Activated T-helper 1 cell treated with anti-CD3 and anti-CD28 coated beads, Interleukin-12 subunit alpha, Interleukin-12 subunit beta, Interleukin-2, Interleukin-4 antibody, amounts not matched to agents 30 ng/mL and 10 ng/mL and 1 ng/mL, durations not matched to agents 14 hours and 24 hours and 36 hours (primary cell): ENCODE data around the gene ERC2. TPM values are rescaled to one million over a fixed set of nuclear protein-coding genes. Genes with fewer than 3 reads are reported as not detected.

Experiments
- DNase-seq: peaks from one replicate; pipeline ENCODE4 v3.0.0; 2021; ENCODE audit warnings: low spot score
- H3K27ac Mint-ChIP-seq: one replicate; pipeline ENCODE4 v1.8.0; 2021; ENCODE audit warnings: mild to moderate bottlenecking, mixed read lengths
- H3K27me3 Mint-ChIP-seq: one replicate; pipeline ENCODE4 v1.8.0; 2022; ENCODE audit warnings: mild to moderate bottlenecking, moderate library complexity, mixed read lengths; ENCODE audit not compliant: insufficient read depth
- H3K36me3 Mint-ChIP-seq: one replicate; pipeline ENCODE4 v1.8.0; 2021; ENCODE audit warnings: low read depth, mixed read lengths
- H3K4me1 Mint-ChIP-seq: one replicate; pipeline ENCODE4 v1.8.0; 2021; ENCODE audit warnings: low read depth, mixed read lengths
- H3K4me3 Mint-ChIP-seq: one replicate; pipeline ENCODE4 v1.8.0; 2021; ENCODE audit warnings: mild to moderate bottlenecking, moderate library complexity, mixed read lengths
- H3K9me3 Mint-ChIP-seq: one replicate; pipeline ENCODE4 v1.8.0; 2021; ENCODE audit warnings: mixed read lengths
- intact Hi-C: fragments of 100-400 bp; cut with micrococcal nuclease; formaldehyde crosslinking; loops from one replicate; pipeline ENCODE4 v1.15.1; 2024
- total RNA-seq: library from RNA; stranded (reverse); gene quantifications from 2 replicates; pipeline ENCODE4 v1.2.3, GENCODE V29; 2022

ERC2 gene
- total RNA-seq, 1 donor from 2014 or later, result not detected

DNA sequence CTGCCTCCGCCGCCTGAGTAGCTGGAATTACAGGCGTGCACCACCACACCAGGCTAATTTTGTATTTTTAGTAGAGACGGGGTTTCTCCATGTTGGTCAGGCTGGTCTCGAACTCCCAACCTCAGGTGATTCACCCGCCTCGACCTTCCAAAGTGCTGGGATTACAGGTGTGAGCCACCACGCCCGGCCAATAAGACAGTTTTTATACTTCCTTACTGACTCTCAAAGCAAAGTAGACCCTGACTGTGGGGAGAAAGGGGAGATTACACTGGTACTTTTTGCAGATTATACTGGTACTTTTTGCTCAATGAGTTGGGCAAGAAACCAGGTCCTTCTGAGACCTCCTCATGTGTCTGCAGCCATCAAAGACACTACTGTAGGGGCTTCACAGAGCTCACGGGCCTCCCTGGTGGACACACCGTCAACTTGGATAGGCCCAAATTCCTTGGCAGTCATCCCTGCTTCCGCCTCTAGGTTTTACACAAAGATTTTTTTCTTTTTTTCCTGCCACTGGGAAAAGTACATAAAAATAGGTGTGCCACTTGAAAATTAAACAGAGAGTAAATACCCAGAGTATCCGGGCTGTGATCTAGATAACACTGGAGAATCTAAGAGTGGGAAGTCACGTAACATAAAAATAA lies 837.9 kb downstream of the ERC2 start:
- H3K4me1 Mint-ChIP-seq, result no peaks in the 10 kb centered on the region
- no peak overlapping the region for H3K27ac Mint-ChIP-seq
- H3K27me3 Mint-ChIP-seq, result no peaks in the 10 kb centered on the region
- no peaks in the 10 kb centered on the region for H3K9me3 Mint-ChIP-seq
- no peak overlapping the region for H3K4me3 Mint-ChIP-seq
- intact Hi-C loops, result no loop called here
- no peaks in the 10 kb centered on the region for H3K36me3 Mint-ChIP-seq
- DNase-seq, result no peak

GRCh38 chr3:55629432-55629831 lies 838.8 kb downstream of the ERC2 start:
- Mint-ChIP-seq H3K36me3 (no peaks in the 10 kb centered on the region), H3K4me3 (no peak overlapping the region), H3K9me3 (no peaks in the 10 kb centered on the region), H3K27ac (no peak overlapping the region), H3K4me1 (no peaks in the 10 kb centered on the region), H3K27me3 (no peaks in the 10 kb centered on the region)
- no peak for DNase-seq
- intact Hi-C loops, result no loop called here

GRCh38 chr3:55626279-55626665 lies 842.0 kb downstream of the ERC2 start:
- no peak overlapping the region for H3K4me3 Mint-ChIP-seq
- H3K4me1 Mint-ChIP-seq, result no peaks in the 10 kb centered on the region
- DNase-seq, result no peak
- no peaks in the 10 kb centered on the region for H3K9me3 Mint-ChIP-seq
- intact Hi-C loops, result no loop called here
- H3K27me3 Mint-ChIP-seq, result no peaks in the 10 kb centered on the region
- H3K36me3 Mint-ChIP-seq, result no peaks in the 10 kb centered on the region
- H3K27ac Mint-ChIP-seq, result no peak overlapping the region

DNA sequence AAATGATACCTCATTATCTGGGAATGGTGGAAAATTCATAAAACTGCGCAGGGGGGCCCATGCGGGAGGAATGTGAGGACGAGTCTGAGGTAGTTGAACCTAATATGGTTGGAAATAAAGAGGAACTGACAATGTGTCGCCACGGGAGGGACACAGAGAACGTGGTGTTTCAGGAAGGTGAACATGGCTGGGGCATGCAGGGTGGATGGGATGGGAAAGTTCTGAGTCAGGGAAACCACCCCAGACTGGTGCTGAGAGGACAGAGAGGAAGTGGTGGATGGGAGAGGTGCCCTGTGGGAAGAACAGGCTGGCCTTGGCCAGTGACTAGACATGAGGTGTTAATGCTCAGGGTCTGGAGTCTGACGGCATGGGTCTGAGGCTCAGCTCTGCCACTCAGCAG lies 844.0 kb downstream of the ERC2 start:
- no peaks in the 10 kb centered on the region for H3K36me3 Mint-ChIP-seq
- no peaks in the 10 kb centered on the region for H3K4me1 Mint-ChIP-seq
- intact Hi-C loops, result no loop called here
- H3K27me3 Mint-ChIP-seq, result peaks cover 2% of the 10 kb centered on the region
- no peaks in the 10 kb centered on the region for H3K9me3 Mint-ChIP-seq
- H3K27ac Mint-ChIP-seq, result no peak overlapping the region
- no peak overlapping the region for H3K4me3 Mint-ChIP-seq
- no peak for DNase-seq

DNA sequence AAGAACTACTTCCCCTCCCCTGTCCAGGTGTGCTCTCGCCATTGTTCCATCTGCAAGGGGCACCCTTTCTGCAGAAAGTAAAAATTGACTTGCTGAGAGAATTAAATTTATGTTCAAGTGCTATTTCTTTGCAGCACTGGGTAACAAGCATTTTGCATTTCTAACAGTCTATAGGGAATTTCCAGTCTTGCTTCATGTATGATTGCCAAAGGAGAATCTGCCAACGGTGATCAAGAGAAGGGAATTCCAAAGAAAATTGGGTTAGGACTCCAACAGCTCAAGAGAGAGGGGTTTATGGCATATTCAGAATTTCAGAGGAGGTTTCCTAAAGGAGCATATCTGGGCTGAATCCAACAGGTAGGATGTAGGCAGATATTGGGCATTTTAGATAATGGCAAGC lies 844.5 kb downstream of the ERC2 start:
- H3K27ac Mint-ChIP-seq, result no peak overlapping the region
- H3K27me3 Mint-ChIP-seq, result peaks cover 2% of the 10 kb centered on the region
- no peaks in the 10 kb centered on the region for H3K4me1 Mint-ChIP-seq
- H3K9me3 Mint-ChIP-seq, result no peaks in the 10 kb centered on the region
- intact Hi-C loops, result no loop called here
- no peak for DNase-seq
- no peaks in the 10 kb centered on the region for H3K36me3 Mint-ChIP-seq
- H3K4me3 Mint-ChIP-seq, result no peak overlapping the region

GRCh38 chr3:55622733-55623132 lies 845.5 kb downstream of the ERC2 start:
- no peak for DNase-seq
- H3K36me3 Mint-ChIP-seq, result no peaks in the 10 kb centered on the region
- intact Hi-C loops, result no loop called here
- no peaks in the 10 kb centered on the region for H3K9me3 Mint-ChIP-seq
- H3K27ac Mint-ChIP-seq, result no peak overlapping the region
- peaks cover 2% of the 10 kb centered on the region for H3K27me3 Mint-ChIP-seq
- H3K4me3 Mint-ChIP-seq, result no peak overlapping the region
- no peaks in the 10 kb centered on the region for H3K4me1 Mint-ChIP-seq

DNA sequence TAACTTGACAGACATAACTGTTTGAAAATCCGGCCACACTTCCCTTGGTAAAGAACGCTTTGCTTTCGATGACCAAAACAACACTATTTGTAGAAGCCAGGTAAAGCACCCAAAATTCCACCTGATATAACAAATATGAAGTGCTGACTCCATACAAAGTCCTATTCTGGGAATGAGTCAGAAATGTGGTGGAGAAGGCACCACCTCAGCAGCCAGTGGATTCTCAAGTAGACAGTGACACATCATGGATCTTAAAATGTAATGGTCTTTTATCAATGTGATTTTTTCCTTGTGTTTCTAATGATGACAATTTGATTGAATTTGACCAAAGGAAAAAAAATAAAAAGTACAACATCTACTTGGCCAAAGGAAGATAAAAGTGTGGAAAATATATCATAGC lies 846.2 kb downstream of the ERC2 start:
- intact Hi-C loops, result no loop called here
- no peak overlapping the region for H3K4me3 Mint-ChIP-seq
- no peaks in the 10 kb centered on the region for H3K9me3 Mint-ChIP-seq
- no peak overlapping the region for H3K27ac Mint-ChIP-seq
- H3K36me3 Mint-ChIP-seq, result no peaks in the 10 kb centered on the region
- H3K27me3 Mint-ChIP-seq, result peaks cover 2% of the 10 kb centered on the region
- H3K4me1 Mint-ChIP-seq, result no peaks in the 10 kb centered on the region
- no peak for DNase-seq

DNA sequence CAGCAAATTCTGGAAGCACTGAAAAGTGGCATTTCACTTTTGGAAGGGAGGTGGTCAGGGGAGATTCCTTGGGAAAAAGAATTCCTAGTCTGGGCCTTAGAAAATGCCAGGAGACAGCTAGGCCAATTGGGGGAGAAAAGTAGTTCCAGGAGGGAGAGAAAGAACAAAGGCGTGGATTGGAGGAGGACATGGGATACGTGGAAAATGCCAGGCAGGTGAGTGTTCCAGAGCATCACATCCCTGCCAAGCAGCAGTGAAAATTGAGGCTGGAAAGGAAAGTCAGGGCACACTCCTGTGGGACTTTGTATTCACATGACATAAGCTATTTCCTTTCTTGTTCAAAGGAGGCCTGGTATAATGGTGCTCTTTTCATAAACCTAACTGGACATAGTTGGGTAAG lies 846.6 kb downstream of the ERC2 start:
- Mint-ChIP-seq H3K36me3 (no peaks in the 10 kb centered on the region), H3K9me3 (no peaks in the 10 kb centered on the region), H3K27ac (no peak overlapping the region), H3K4me1 (no peaks in the 10 kb centered on the region), H3K27me3 (peaks cover 2% of the 10 kb centered on the region), H3K4me3 (no peak overlapping the region)
- no peak for DNase-seq
- intact Hi-C loops, result no loop called here

GRCh38 chr3:55621026-55621422 lies 847.2 kb downstream of the ERC2 start:
- no peaks in the 10 kb centered on the region for H3K36me3 Mint-ChIP-seq
- H3K27me3 Mint-ChIP-seq, result peaks cover 2% of the 10 kb centered on the region
- no peaks in the 10 kb centered on the region for H3K9me3 Mint-ChIP-seq
- H3K4me3 Mint-ChIP-seq, result no peak overlapping the region
- intact Hi-C loops, result no loop called here
- H3K4me1 Mint-ChIP-seq, result no peaks in the 10 kb centered on the region
- no peak overlapping the region for H3K27ac Mint-ChIP-seq
- no peak for DNase-seq

DNA sequence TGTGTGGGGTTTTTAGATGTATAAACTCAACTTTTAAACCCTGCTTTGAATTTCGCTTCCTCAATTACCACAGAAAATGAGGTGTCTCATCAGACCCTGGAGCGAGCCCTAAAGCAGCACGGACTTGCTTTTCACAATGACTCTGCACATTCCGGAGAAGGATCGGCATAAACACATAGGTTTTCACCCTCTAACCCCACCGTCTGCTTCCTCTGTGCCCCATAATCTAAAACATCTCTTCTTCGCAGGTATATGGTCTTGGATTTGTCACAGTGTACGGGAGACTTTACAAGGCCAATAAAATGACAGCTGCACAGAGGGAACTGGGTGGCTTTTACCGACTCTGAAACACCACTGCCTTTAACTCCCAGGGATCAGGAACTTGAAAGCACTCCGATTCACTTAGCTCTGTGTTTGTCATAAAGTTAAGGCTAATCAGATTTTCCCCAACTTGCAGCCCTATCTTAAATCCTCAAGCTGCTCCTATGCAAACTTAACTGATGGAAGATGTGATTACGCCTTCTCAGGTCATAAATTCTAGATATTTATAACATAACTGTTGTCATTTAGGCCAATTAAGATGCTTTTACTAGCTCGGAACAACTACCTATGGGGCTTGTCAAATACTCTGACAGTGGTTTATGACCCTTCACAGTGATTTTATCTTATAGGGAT lies 847.8 kb downstream of the ERC2 start:
- Mint-ChIP-seq H3K4me1 (no peaks in the 10 kb centered on the region), H3K9me3 (no peaks in the 10 kb centered on the region), H3K27ac (no peak overlapping the region), H3K27me3 (peaks cover 2% of the 10 kb centered on the region), H3K36me3 (no peaks in the 10 kb centered on the region), H3K4me3 (no peak overlapping the region)
- intact Hi-C loops, result no loop called here
- DNase-seq, result no peak

DNA sequence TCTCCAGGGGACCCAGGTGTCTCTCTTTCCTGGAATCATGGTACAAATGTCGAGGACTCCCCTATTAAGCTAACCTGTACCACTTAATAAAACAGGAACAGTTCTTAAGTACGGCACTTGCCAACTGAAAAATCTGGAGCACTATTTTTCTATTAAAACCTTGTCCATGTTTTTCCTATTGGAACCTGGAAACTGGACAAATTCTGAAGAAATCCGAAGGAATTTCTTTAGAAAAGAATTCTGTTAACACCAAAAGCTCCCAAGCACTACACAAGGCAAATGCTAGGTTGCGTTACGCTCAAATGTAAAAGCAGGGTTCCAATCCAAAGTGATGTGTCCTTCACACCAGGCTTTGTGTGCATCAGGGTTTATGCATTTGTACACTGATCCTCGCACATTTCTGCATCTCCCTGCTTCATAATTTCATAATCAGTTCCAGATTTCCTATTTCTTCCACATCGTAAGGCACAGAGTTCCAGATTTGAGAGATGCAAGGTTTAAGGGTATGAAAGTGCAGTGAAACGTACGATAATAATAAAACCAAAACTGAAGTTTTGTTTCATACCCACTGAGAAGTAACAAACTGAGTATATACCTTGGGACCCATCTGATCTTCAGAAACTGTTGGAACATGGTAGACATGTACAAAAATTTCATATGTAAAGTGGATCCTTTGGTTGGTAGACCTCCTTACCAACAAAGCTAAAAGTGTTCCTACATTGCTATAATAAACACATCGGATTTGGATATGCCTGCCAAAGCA lies 849.0 kb downstream of the ERC2 start:
- no peak overlapping the region for H3K4me3 Mint-ChIP-seq
- H3K4me1 Mint-ChIP-seq, result no peaks in the 10 kb centered on the region
- H3K9me3 Mint-ChIP-seq, result no peaks in the 10 kb centered on the region
- no peak for DNase-seq
- intact Hi-C loops, result no loop called here
- H3K27me3 Mint-ChIP-seq, result peaks cover 2% of the 10 kb centered on the region
- H3K36me3 Mint-ChIP-seq, result no peaks in the 10 kb centered on the region
- H3K27ac Mint-ChIP-seq, result no peak overlapping the region

GRCh38 chr3:55617385-55617784 lies 850.9 kb downstream of the ERC2 start:
- H3K27me3 Mint-ChIP-seq, result peaks cover 2% of the 10 kb centered on the region
- no peak overlapping the region for H3K4me3 Mint-ChIP-seq
- H3K4me1 Mint-ChIP-seq, result no peaks in the 10 kb centered on the region
- H3K36me3 Mint-ChIP-seq, result no peaks in the 10 kb centered on the region
- H3K9me3 Mint-ChIP-seq, result no peaks in the 10 kb centered on the region
- intact Hi-C loops, result no loop called here
- H3K27ac Mint-ChIP-seq, result no peak overlapping the region
- no peak for DNase-seq

DNA sequence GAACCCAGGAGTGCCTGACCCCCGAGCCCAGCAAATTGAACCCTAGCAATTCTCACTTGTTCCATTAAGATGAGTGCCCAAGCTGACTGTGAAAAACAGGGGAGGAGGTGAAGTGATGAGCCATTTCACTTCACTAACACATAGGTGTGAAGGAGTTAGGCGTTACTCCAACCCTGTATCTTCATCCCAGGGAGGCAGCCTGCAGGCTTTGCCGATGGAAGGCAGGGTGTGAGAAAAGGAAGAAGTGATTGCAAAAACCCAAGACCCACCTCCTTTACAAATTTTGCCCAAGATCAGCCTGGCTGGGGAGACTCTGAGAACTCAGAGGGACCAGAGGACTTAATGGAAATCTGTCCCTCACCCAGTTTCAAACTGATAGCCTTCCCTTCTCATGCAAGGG lies 851.5 kb downstream of the ERC2 start:
- no peaks in the 10 kb centered on the region for H3K4me1 Mint-ChIP-seq
- no peak overlapping the region for H3K27ac Mint-ChIP-seq
- no peaks in the 10 kb centered on the region for H3K36me3 Mint-ChIP-seq
- no peak overlapping the region for H3K4me3 Mint-ChIP-seq
- DNase-seq, result no peak
- intact Hi-C loops, result no loop called here
- peaks cover 2% of the 10 kb centered on the region for H3K27me3 Mint-ChIP-seq
- no peaks in the 10 kb centered on the region for H3K9me3 Mint-ChIP-seq
